HCT116 (cell line): Measurements from ENCODE around the gene CRHR1. TPM values are rescaled to one million over a fixed set of nuclear protein-coding genes. Genes with fewer than 3 reads are reported as not detected.

ENCODE experiments used
- ATAC-seq: fragments of 200-7000 bp; cut with Tn5 transposase; 2 replicates; pipeline ENCODE4 v1.9.1; 2020; ENCODE audit warnings: mild to moderate bottlenecking, moderate library complexity
- BruUV-seq: library from RNA; stranded (reverse); fragments of 400-500 nt; replicated peaks from 2 replicates; lab custom pipeline; 2021; lab: Mats Ljungman, UMichigan
- CTCF ChIA-PET: fragments of 300-600 bp; sonication (Branson Sonifier 250); formaldehyde crosslinking; loops from one replicate; lab custom pipeline; 2021; ENCODE audit warnings: antibody characterized with exemption; lab: Charles Lee
- POLR2A ChIA-PET: fragments of 300-600, 350-600 bp; sonication (Branson Sonifier 250); formaldehyde crosslinking; loops from one replicate; lab custom pipeline; 2021; ENCODE audit warnings: antibody characterized with exemption; lab: Charles Lee
- RAD21 ChIA-PET, 2 experiments: fragments of 300-600 bp; sonication (Branson Sonifier 250); formaldehyde crosslinking; loops; one replicate each; lab custom pipeline; 2023; ENCODE audit warnings: low total read pairs in 2 of 2; ENCODE audit not compliant: uncharacterized antibody in 2 of 2, unreplicated experiment in 2 of 2, low non-redundant PET in 1 of 2; lab: Charles Lee
- DNase-seq: peaks from one replicate; pipeline ENCODE4 v3.0.0-alpha.2; 2010; ENCODE audit warnings: low read depth, low spot score
- H2AFZ ChIP-seq: fragments of 200-600 bp; shearing (Covaris generic), sonication (generic); 2 replicates; pipeline ENCODE4 v1.6.1; 2017; ENCODE audit warnings: low read depth, mixed run types, mixed read lengths, antibody characterized with exemption, low read length; ENCODE audit not compliant: poor library complexity, severe bottlenecking
- H3K27ac ChIP-seq: 2 replicates; pipeline ENCODE4 v1.5.1; 2012; ENCODE audit warnings: low read depth, low read length
- H3K27me3 ChIP-seq: fragments of 200-600 bp; sonication (generic); 2 replicates; pipeline ENCODE4 v1.6.1; 2016; ENCODE audit warnings: mixed run types, low read length, mixed read lengths; ENCODE audit not compliant: insufficient read depth
- H3K36me3 ChIP-seq, 2 experiments: fragments of 200-500 bp in 1 of 2; fragments of 200-600 bp in 1 of 2; sonication (Bioruptor generic) in 1 of 2; sonication (generic) in 1 of 2; 2 replicates each; pipeline versions ENCODE4 v1.5.1 to v1.6.1; 2014 to 2016; ENCODE audit warnings: low read length in 2 of 2, inconsistent platforms in 1 of 2, mixed read lengths in 1 of 2, mixed run types in 1 of 2; ENCODE audit not compliant: insufficient read depth in 2 of 2, control insufficient read depth in 1 of 2
- H3K4me1 ChIP-seq, 2 experiments: fragments of 200-600 bp in 1 of 2; sonication (generic) in 1 of 2; 2 replicates each; pipeline versions ENCODE4 v1.5.1 to v1.6.1; 2012 to 2017; ENCODE audit warnings: low read length in 2 of 2, inconsistent platforms in 1 of 2, mild to moderate bottlenecking in 1 of 2, mixed read lengths in 1 of 2, mixed run types in 1 of 2, moderate library complexity in 1 of 2; ENCODE audit not compliant: insufficient read depth in 2 of 2, control insufficient read depth in 1 of 2
- H3K4me2 ChIP-seq: fragments of 200-600 bp; sonication (generic); 2 replicates; pipeline ENCODE4 v1.6.1; 2017; ENCODE audit warnings: mixed run types, low read length, mixed read lengths
- H3K4me3 ChIP-seq, 2 experiments: fragments of 200-600 bp in 1 of 2; sonication (generic) in 1 of 2; replicated peaks in 1 of 2; 2 replicates each; pipeline ENCODE4 v1.5.1; 2011 to 2016; ENCODE audit warnings: low read length in 2 of 2, control low read depth in 1 of 2, low read depth in 1 of 2, mild to moderate bottlenecking in 1 of 2, mixed read lengths in 1 of 2, mixed run types in 1 of 2
- H3K79me2 ChIP-seq: fragments of 200-600 bp; sonication (generic); 2 replicates; pipeline ENCODE4 v1.6.1; 2017; ENCODE audit warnings: mild to moderate bottlenecking, mixed run types, low read length, moderate library complexity, mixed read lengths; ENCODE audit not compliant: insufficient read depth
- H3K9ac ChIP-seq: fragments of 200-600 bp; sonication (generic); 2 replicates; pipeline ENCODE4 v1.6.1; 2016; ENCODE audit warnings: low read length, mixed read lengths
- H3K9me2 ChIP-seq: fragments of 200-600 bp; sonication (generic), shearing (Covaris generic); 2 replicates; pipeline ENCODE4 v1.6.1; 2017; ENCODE audit warnings: mixed run types, mild to moderate bottlenecking, moderate library complexity; ENCODE audit not compliant: insufficient read depth
- H3K9me3 ChIP-seq, 2 experiments: fragments of 200-500 bp in 1 of 2; fragments of 200-600 bp in 1 of 2; sonication (Bioruptor generic) in 1 of 2; sonication (generic) in 1 of 2; 2 replicates each; pipeline ENCODE4 v1.6.1; 2014 to 2017; ENCODE audit warnings: low read length in 2 of 2, mixed read lengths in 2 of 2, inconsistent platforms in 1 of 2, low read depth in 1 of 2, mild to moderate bottlenecking in 1 of 2, mixed run types in 1 of 2, moderate library complexity in 1 of 2; ENCODE audit not compliant: control insufficient read depth in 1 of 2, insufficient read depth in 1 of 2
- H4K20me1 ChIP-seq: fragments of 200-600 bp; sonication (generic), shearing (Covaris generic); 2 replicates; pipeline ENCODE4 v1.6.1; 2017; ENCODE audit warnings: mixed run types, mild to moderate bottlenecking, moderate library complexity; ENCODE audit not compliant: insufficient read depth
- EGR1 ChIP-seq: IDR thresholded peaks from 2 replicates; pipeline ENCODE4 v1.6.1; 2012; ENCODE audit warnings: low read depth
- ELF1 ChIP-seq: IDR thresholded peaks from 2 replicates; pipeline ENCODE4 v1.6.1; 2012; ENCODE audit warnings: low read depth, borderline replicate concordance
- EZH2 ChIP-seq: fragments of 200-600 bp; sonication (generic); IDR thresholded peaks from 2 replicates; pipeline ENCODE4 v1.6.1; 2017; ENCODE audit warnings: antibody characterized with exemption, mixed run types
- EZH2phosphoT487 ChIP-seq: fragments of 200-600 bp; IDR thresholded peaks from 2 replicates; pipeline ENCODE4 v1.6.1; 2018; ENCODE audit warnings: antibody characterized with exemption, borderline replicate concordance
- POLR2AphosphoS5 ChIP-seq: IDR thresholded peaks from 2 replicates; pipeline ENCODE4 v1.6.1; 2011; ENCODE audit warnings: mild to moderate bottlenecking, low read depth, low read length, moderate library complexity
- RAD21 ChIP-seq: IDR thresholded peaks from 2 replicates; pipeline ENCODE4 v1.6.1; 2012; ENCODE audit warnings: low read depth, mild to moderate bottlenecking
- SP1 ChIP-seq: IDR thresholded peaks from 2 replicates; pipeline ENCODE4 v1.6.1; 2012; ENCODE audit warnings: low read depth
- SRF ChIP-seq: IDR thresholded peaks from 2 replicates; pipeline ENCODE4 v1.6.1; 2012; ENCODE audit warnings: low read depth
- intact Hi-C: fragments of 100-400 bp; cut with micrococcal nuclease; formaldehyde crosslinking; loops from 2 replicates; pipeline ENCODE4 v1.10.0; 2022
- total RNA-seq: library from RNA; stranded (reverse); gene quantifications from one replicate; pipeline ENCODE4 v1.2.1, GENCODE V29; 2021; ENCODE audit not compliant: unreplicated experiment
- TF ChIP-seq, protein P1 (sequence below), 3 experiments: fragments of 200-600 bp in 1 of 3; sonication (generic) in 1 of 3; IDR thresholded peaks in 2 of 3; conservative IDR thresholded peaks in 1 of 3; 2 replicates each; pipeline ENCODE4 v1.5.1; 2012 to 2017; ENCODE audit warnings: low read depth in 2 of 3, low read length in 2 of 3, antibody characterized with exemption in 1 of 3, borderline replicate concordance in 1 of 3, control low read depth in 1 of 3, mild to moderate bottlenecking in 1 of 3, mixed read lengths in 1 of 3, mixed run types in 1 of 3, moderate library complexity in 1 of 3; ENCODE audit not compliant: insufficient read depth in 1 of 3
- TF ChIP-seq, protein P2 (sequence below): IDR thresholded peaks from 2 replicates; pipeline ENCODE4 v1.6.1; 2012

CRHR1 gene
- total RNA-seq, 1 experiment from 2014 or later: 0.12 TPM

DNA sequence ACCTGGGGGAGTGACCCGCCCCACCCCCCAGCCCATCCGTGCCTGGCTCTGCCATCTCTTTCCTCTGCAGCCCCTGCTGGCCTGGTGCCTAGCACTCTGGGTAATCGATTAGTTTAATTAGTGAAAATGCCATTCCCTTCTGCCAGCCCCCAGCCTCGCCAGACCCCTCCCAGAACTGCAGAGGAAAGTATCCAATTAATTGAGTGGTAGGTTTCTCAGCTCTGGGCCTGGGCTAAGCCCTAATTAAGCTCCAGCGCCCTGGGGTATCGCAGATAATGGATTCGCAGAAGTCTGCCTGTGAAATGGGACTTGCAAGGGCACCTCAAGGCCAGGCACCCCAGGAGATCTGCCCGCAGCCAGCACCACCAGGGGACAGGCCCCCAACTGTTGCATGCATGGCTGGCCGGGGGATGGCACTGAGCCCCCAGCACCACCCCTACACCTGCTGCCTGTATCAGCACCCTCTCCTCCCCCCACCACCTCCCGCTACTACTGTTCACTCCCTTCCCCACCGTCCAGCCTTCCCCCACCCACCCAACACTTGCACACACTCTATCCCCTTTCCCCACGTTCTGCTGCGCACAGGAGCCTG is 40.9 kb downstream of the CRHR1 start:
- DNase-seq (no peak), ATAC-seq (no peak)
- Histone ChIP-seq H3K4me3 (no peak overlapping the region), H3K4me2 (no peak overlapping the region), H3K9ac (no peak overlapping the region), H3K9me2 (no peaks in the 10 kb centered on the region), H3K4me1 (peaks cover 0 to 5% of the 10 kb centered on the region in 2 experiments; a peak in 2 of 4 replicates), H2AFZ (no peak overlapping the region), H3K9me3 (no peaks in the 10 kb centered on the region), H3K27ac (no peak overlapping the region), H4K20me1 (no peaks in the 10 kb centered on the region), H3K27me3 (no peaks in the 10 kb centered on the region), H3K79me2 (no peaks in the 10 kb centered on the region), H3K36me3 (no peaks in the 10 kb centered on the region)
- ChIA-PET CTCF (no interaction called here), RAD21 (no interaction called here), POLR2A (no interaction called here)
- no peak for TF ChIP-seq RAD21
- TF ChIP-seq, protein P1, sequence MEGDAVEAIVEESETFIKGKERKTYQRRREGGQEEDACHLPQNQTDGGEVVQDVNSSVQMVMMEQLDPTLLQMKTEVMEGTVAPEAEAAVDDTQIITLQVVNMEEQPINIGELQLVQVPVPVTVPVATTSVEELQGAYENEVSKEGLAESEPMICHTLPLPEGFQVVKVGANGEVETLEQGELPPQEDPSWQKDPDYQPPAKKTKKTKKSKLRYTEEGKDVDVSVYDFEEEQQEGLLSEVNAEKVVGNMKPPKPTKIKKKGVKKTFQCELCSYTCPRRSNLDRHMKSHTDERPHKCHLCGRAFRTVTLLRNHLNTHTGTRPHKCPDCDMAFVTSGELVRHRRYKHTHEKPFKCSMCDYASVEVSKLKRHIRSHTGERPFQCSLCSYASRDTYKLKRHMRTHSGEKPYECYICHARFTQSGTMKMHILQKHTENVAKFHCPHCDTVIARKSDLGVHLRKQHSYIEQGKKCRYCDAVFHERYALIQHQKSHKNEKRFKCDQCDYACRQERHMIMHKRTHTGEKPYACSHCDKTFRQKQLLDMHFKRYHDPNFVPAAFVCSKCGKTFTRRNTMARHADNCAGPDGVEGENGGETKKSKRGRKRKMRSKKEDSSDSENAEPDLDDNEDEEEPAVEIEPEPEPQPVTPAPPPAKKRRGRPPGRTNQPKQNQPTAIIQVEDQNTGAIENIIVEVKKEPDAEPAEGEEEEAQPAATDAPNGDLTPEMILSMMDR (IDR thresholded peaks at IDR 0.05 in 2 of 3, conservative IDR thresholded peaks at IDR 0.05 in 1 of 3; ENCODE audit: borderline replicate concordance in 1 of 3, insufficient read depth in 1 of 3, low read depth in 2 of 3, low read length in 2 of 3): no peak
- TF ChIP-seq, protein P2, sequence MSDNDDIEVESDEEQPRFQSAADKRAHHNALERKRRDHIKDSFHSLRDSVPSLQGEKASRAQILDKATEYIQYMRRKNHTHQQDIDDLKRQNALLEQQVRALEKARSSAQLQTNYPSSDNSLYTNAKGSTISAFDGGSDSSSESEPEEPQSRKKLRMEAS: no peak
- TF ChIP-seq SP1: no peak
- TF ChIP-seq SRF: no peak
- TF ChIP-seq EZH2phosphoT487: no peak
- intact Hi-C loops: no loop called here
- BruUV-seq: no TSS peak

DNA sequence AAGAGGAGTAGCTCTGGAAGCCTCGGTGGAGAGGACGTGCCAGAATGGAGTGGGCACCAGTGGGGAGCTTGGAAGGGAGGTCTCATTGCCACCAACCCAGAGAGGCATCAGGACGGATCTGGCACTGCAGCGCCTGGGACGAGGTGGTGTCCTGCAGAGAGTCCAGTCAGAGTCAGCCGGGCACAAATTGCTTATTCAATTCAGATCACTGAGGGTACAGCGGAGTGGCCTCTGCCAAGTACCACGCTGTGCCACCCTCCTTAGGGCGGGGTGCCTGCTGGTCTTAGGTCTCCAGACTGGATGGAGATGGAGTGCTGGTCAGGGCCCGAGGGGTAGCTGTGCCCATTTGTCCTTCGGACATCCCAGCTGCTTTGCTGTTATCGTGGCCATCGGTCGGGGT is 41.7 kb downstream of the CRHR1 start:
- ChIA-PET CTCF (no interaction called here), RAD21 (no interaction called here), POLR2A (no interaction called here)
- Histone ChIP-seq H3K9me3 (no peaks in the 10 kb centered on the region), H3K79me2 (no peaks in the 10 kb centered on the region), H2AFZ (no peak overlapping the region), H3K4me2 (no peak overlapping the region), H3K9me2 (no peaks in the 10 kb centered on the region), H3K9ac (no peak overlapping the region), H4K20me1 (no peaks in the 10 kb centered on the region), H3K27me3 (no peaks in the 10 kb centered on the region), H3K4me3 (no peak overlapping the region), H3K4me1 (peaks cover 0 to 5% of the 10 kb centered on the region in 2 experiments; a peak in 2 of 4 replicates), H3K27ac (no peak overlapping the region), H3K36me3 (no peaks in the 10 kb centered on the region)
- intact Hi-C loops: no loop called here
- ATAC-seq (no peak), DNase-seq (no peak)
- BruUV-seq: no TSS peak
- no peak for TF ChIP-seq EZH2phosphoT487
- TF ChIP-seq EGR1: no peak
- no peak for TF ChIP-seq EZH2
- TF ChIP-seq ELF1: no peak
- TF ChIP-seq RAD21: no peak
- no peak for TF ChIP-seq POLR2AphosphoS5
- no peak for TF ChIP-seq SP1
- TF ChIP-seq, protein P1 (IDR thresholded peaks at IDR 0.05 in 2 of 3, conservative IDR thresholded peaks at IDR 0.05 in 1 of 3; ENCODE audit: borderline replicate concordance in 1 of 3, insufficient read depth in 1 of 3, low read depth in 2 of 3, low read length in 2 of 3): no peak
- TF ChIP-seq, all 23 proteins: peak for 0
